BLaER1 (cell line): Measurements from ENCODE around the gene APOBEC3G.

Experiments
- H3K27ac ChIP-seq: shearing (Covaris generic); formaldehyde crosslinking; 2 replicates; pipeline ENCODE4 v1.8.1; 2022
- H3K27me3 ChIP-seq: shearing (Covaris generic); formaldehyde crosslinking; 2 replicates; pipeline ENCODE4 v1.8.1; 2022
- H3K36me3 ChIP-seq: shearing (Covaris generic); formaldehyde crosslinking; 2 replicates; pipeline ENCODE4 v1.8.1; 2022
- H3K4me1 ChIP-seq: shearing (Covaris generic); formaldehyde crosslinking; 2 replicates; pipeline ENCODE4 v1.8.1; 2022
- H3K4me2 ChIP-seq: shearing (Covaris generic); formaldehyde crosslinking; 2 replicates; pipeline ENCODE4 v1.8.1; 2022
- H3K4me3 ChIP-seq: shearing (Covaris generic); formaldehyde crosslinking; 2 replicates; pipeline ENCODE4 v1.8.1; 2022
- H3K9ac ChIP-seq: shearing (Covaris generic); formaldehyde crosslinking; 2 replicates; pipeline ENCODE4 v1.8.1; 2022
- H3K9me3 ChIP-seq: shearing (Covaris generic); formaldehyde crosslinking; 2 replicates; pipeline ENCODE4 v1.8.1; 2022
- H4K20me1 ChIP-seq: shearing (Covaris generic); formaldehyde crosslinking; 2 replicates; pipeline ENCODE4 v1.8.1; 2022
- Cebpa-rat ChIP-seq: shearing (Covaris generic); IDR thresholded peaks from 2 replicates; pipeline ENCODE4 v1.8.1; 2022

APOBEC3G gene

GRCh38 chr22:39081016-39081415 lies 3.9 kb downstream of the APOBEC3G start:
- no peaks in the 10 kb centered on the region for H3K27me3 ChIP-seq
- H3K4me3 ChIP-seq = no peak overlapping the region
- no peak overlapping the region for H3K27ac ChIP-seq
- no peak overlapping the region for H3K9ac ChIP-seq
- no peaks in the 10 kb centered on the region for H3K9me3 ChIP-seq
- TF ChIP-seq Cebpa-rat = no peak
- H3K36me3 ChIP-seq = peaks cover 27% of the 10 kb centered on the region; the same call in 1 of the 2 replicates
- peaks cover 34% of the 10 kb centered on the region for H3K4me1 ChIP-seq
- H3K4me2 ChIP-seq = 0 out of 2 replicates have a peak overlapping the region, but pooled peaks have one; percentile 14
- no peaks in the 10 kb centered on the region for H4K20me1 ChIP-seq

- no peak for TF ChIP-seq Cebpa-rat
- Histone ChIP-seq H4K20me1 (no peaks in the 10 kb centered on the region), H3K36me3 (peaks cover 30% of the 10 kb centered on the region; the same call in 1 of the 2 replicates), H3K4me3 (no peak overlapping the region), H3K9me3 (no peaks in the 10 kb centered on the region), H3K9ac (no peak overlapping the region), H3K4me2 (no peak overlapping the region), H3K27me3 (no peaks in the 10 kb centered on the region), H3K4me1 (peaks cover 34% of the 10 kb centered on the region), H3K27ac (no peak overlapping the region)
Observed at GRCh38 chr22:39081598-39081997, 4.5 kb downstream of the APOBEC3G start.

- Histone ChIP-seq H3K27me3 (no peaks in the 10 kb centered on the region), H3K4me2 (peak overlapping the region; percentile 7; the same call in 1 of the 2 replicates), H3K4me3 (no peak overlapping the region), H3K4me1 (peaks cover 22% of the 10 kb centered on the region), H3K9me3 (no peaks in the 10 kb centered on the region), H3K9ac (no peak overlapping the region), H4K20me1 (no peaks in the 10 kb centered on the region), H3K36me3 (peaks cover 30% of the 10 kb centered on the region; the same call in 1 of the 2 replicates), H3K27ac (0 out of 2 replicates have a peak overlapping the region, but pooled peaks have one; percentile 12)
- no peak for TF ChIP-seq Cebpa-rat
Observed at GRCh38 chr22:39083212-39084165, 6.4 kb downstream of the APOBEC3G start.

- Histone ChIP-seq H3K4me2 (no peak overlapping the region), H3K9ac (no peak overlapping the region), H3K27me3 (no peaks in the 10 kb centered on the region), H4K20me1 (no peaks in the 10 kb centered on the region), H3K4me1 (peaks cover 25% of the 10 kb centered on the region), H3K36me3 (peaks cover 30% of the 10 kb centered on the region; the same call in 1 of the 2 replicates), H3K27ac (no peak overlapping the region), H3K9me3 (no peaks in the 10 kb centered on the region), H3K4me3 (no peak overlapping the region)
- no peak for TF ChIP-seq Cebpa-rat
Observed at GRCh38 chr22:39084666-39085065, 7.6 kb downstream of the APOBEC3G start.

- Histone ChIP-seq H3K27ac (no peak overlapping the region), H4K20me1 (no peaks in the 10 kb centered on the region), H3K9ac (no peak overlapping the region), H3K4me3 (no peak overlapping the region), H3K9me3 (no peaks in the 10 kb centered on the region), H3K4me2 (no peak overlapping the region), H3K4me1 (peaks cover 30% of the 10 kb centered on the region), H3K27me3 (no peaks in the 10 kb centered on the region), H3K36me3 (peaks cover 10% of the 10 kb centered on the region; the same call in 1 of the 2 replicates)
- no peak for TF ChIP-seq Cebpa-rat
Observed at GRCh38 chr22:39087098-39087497, 10.0 kb downstream of the APOBEC3G start.

GRCh38 chr22:39087881-39088684 lies 11.0 kb downstream of the APOBEC3G start:
- peaks cover 8% of the 10 kb centered on the region; the same call in 1 of the 2 replicates for H3K36me3 ChIP-seq
- no peak for TF ChIP-seq Cebpa-rat
- no peak overlapping the region; the same call in 1 of the 2 replicates for H3K27ac ChIP-seq
- H3K9me3 ChIP-seq = no peaks in the 10 kb centered on the region
- H3K4me3 ChIP-seq = no peak overlapping the region
- no peak overlapping the region for H3K4me2 ChIP-seq
- H3K27me3 ChIP-seq = no peaks in the 10 kb centered on the region
- no peaks in the 10 kb centered on the region for H4K20me1 ChIP-seq
- peaks cover 34% of the 10 kb centered on the region for H3K4me1 ChIP-seq
- no peak overlapping the region for H3K9ac ChIP-seq

GRCh38 chr22:39088685-39089032 lies 11.6 kb downstream of the APOBEC3G start:
- Histone ChIP-seq H4K20me1 (no peaks in the 10 kb centered on the region), H3K9ac (no peak overlapping the region), H3K27me3 (no peaks in the 10 kb centered on the region), H3K36me3 (peaks cover 7% of the 10 kb centered on the region; the same call in 1 of the 2 replicates), H3K27ac (no peak overlapping the region), H3K4me1 (peaks cover 30% of the 10 kb centered on the region), H3K4me3 (no peak overlapping the region), H3K9me3 (no peaks in the 10 kb centered on the region), H3K4me2 (no peak overlapping the region)
- no peak for TF ChIP-seq Cebpa-rat

GRCh38 chr22:39089928-39090327 lies 12.9 kb downstream of the APOBEC3G start:
- Histone ChIP-seq H3K27me3 (no peaks in the 10 kb centered on the region), H3K27ac (peak overlapping the region; percentile 29), H4K20me1 (no peaks in the 10 kb centered on the region), H3K4me3 (no peak overlapping the region), H3K9ac (no peak overlapping the region), H3K4me1 (peaks cover 30% of the 10 kb centered on the region), H3K4me2 (peak overlapping the region; percentile 53), H3K9me3 (no peaks in the 10 kb centered on the region), H3K36me3 (peaks cover 4% of the 10 kb centered on the region; the same call in 1 of the 2 replicates)
- no peak for TF ChIP-seq Cebpa-rat

GRCh38 chr22:39090426-39091064 lies 13.5 kb downstream of the APOBEC3G start:
- Histone ChIP-seq H3K27me3 (no peaks in the 10 kb centered on the region), H3K4me1 (peaks cover 35% of the 10 kb centered on the region), H4K20me1 (no peaks in the 10 kb centered on the region), H3K4me3 (no peak overlapping the region), H3K4me2 (peak overlapping the region; percentile 53), H3K9ac (0 out of 2 replicates have a peak overlapping the region, but pooled peaks have one; percentile 17), H3K9me3 (no peaks in the 10 kb centered on the region), H3K36me3 (peaks cover 4% of the 10 kb centered on the region; the same call in 1 of the 2 replicates), H3K27ac (peak overlapping the region; percentile 29)
- TF ChIP-seq Cebpa-rat = no peak
